H9 (cell line): Measurements from ENCODE around the gene FGF9. TPM values are rescaled to one million over a fixed set of nuclear protein-coding genes. Genes with fewer than 3 reads are reported as not detected.

Source experiments
- DNase-seq: peaks from one replicate; pipeline ENCODE4 v3.0.0-alpha.2; 2017
- H2AFZ ChIP-seq: one replicate; pipeline ENCODE4 v1.6.1; 2013; ENCODE audit warnings: mild to moderate bottlenecking, low read length, control low read depth, moderate library complexity
- H2AK5ac ChIP-seq: 2 replicates; pipeline ENCODE4 v1.6.1; 2013; ENCODE audit warnings: low read length, control low read depth, mixed read lengths; ENCODE audit not compliant: insufficient read length
- H2BK120ac ChIP-seq: one replicate; pipeline ENCODE4 v1.6.1; 2013; ENCODE audit warnings: low read depth, mild to moderate bottlenecking, low read length, control low read depth, inconsistent platforms; ENCODE audit not compliant: poor library complexity, severe bottlenecking
- H2BK12ac ChIP-seq: 2 replicates; pipeline ENCODE4 v1.6.1; 2013; ENCODE audit warnings: low read length, control low read depth, mixed read lengths, low read depth; ENCODE audit not compliant: insufficient read length
- H2BK15ac ChIP-seq: 2 replicates; pipeline ENCODE4 v1.6.1; 2013; ENCODE audit warnings: low read depth, low read length, control low read depth
- H2BK20ac ChIP-seq: one replicate; pipeline ENCODE4 v1.6.1; 2013; ENCODE audit warnings: low read depth, mild to moderate bottlenecking, low read length, control low read depth, inconsistent platforms; ENCODE audit not compliant: poor library complexity, severe bottlenecking
- H2BK5ac ChIP-seq: 2 replicates; pipeline ENCODE4 v1.6.1; 2013; ENCODE audit warnings: low read length, control low read depth, mixed read lengths; ENCODE audit not compliant: insufficient read length
- H3K14ac ChIP-seq: 2 replicates; pipeline ENCODE4 v1.6.1; 2013; ENCODE audit warnings: low read length, control low read depth; ENCODE audit not compliant: insufficient read depth
- H3K18ac ChIP-seq: 2 replicates; pipeline ENCODE4 v1.6.1; 2013; ENCODE audit warnings: low read depth, mild to moderate bottlenecking, mixed read lengths, low read length, control low read depth; ENCODE audit not compliant: insufficient read length
- H3K23ac ChIP-seq: 2 replicates; pipeline ENCODE4 v1.6.1; 2013; ENCODE audit warnings: low read length, control low read depth, mixed read lengths, low read depth; ENCODE audit not compliant: insufficient read length
- H3K23me2 ChIP-seq: 2 replicates; pipeline ENCODE4 v1.6.1; 2013; ENCODE audit warnings: low read depth, mild to moderate bottlenecking, mixed read lengths, low read length, control low read depth; ENCODE audit not compliant: insufficient read length, poor library complexity, severe bottlenecking
- H3K27ac ChIP-seq: 2 replicates; pipeline ENCODE4 v1.5.1; 2013; ENCODE audit warnings: low read length, control low read depth, mixed read lengths, low read depth; ENCODE audit not compliant: insufficient read length
- H3K27me3 ChIP-seq: 2 replicates; pipeline ENCODE4 v1.6.1; 2013; ENCODE audit warnings: low read length, control low read depth, inconsistent platforms; ENCODE audit not compliant: insufficient read depth
- H3K4ac ChIP-seq: 2 replicates; pipeline ENCODE4 v1.6.1; 2013; ENCODE audit warnings: low read depth, mild to moderate bottlenecking, control low read depth, inconsistent platforms, low read length, moderate library complexity
- H3K4me1 ChIP-seq: 2 replicates; pipeline ENCODE4 v1.6.1; 2013; ENCODE audit warnings: low read length, control low read depth, inconsistent platforms; ENCODE audit not compliant: insufficient read depth
- H3K4me2 ChIP-seq: 2 replicates; pipeline ENCODE4 v1.6.1; 2013; ENCODE audit warnings: low read length, control low read depth, mixed read lengths; ENCODE audit not compliant: insufficient read length, insufficient read depth
- H3K56ac ChIP-seq: 2 replicates; pipeline ENCODE4 v1.6.1; 2013; ENCODE audit warnings: low read depth, mild to moderate bottlenecking, mixed read lengths, low read length, control low read depth; ENCODE audit not compliant: insufficient read length
- H3K79me1 ChIP-seq: 2 replicates; pipeline ENCODE4 v1.6.1; 2013; ENCODE audit warnings: low read depth, mild to moderate bottlenecking, moderate library complexity, low read length, control low read depth, inconsistent platforms; ENCODE audit not compliant: insufficient read depth, poor library complexity, severe bottlenecking
- H3K79me2 ChIP-seq: 2 replicates; pipeline ENCODE4 v1.6.1; 2013; ENCODE audit warnings: low read length, control low read depth, inconsistent platforms; ENCODE audit not compliant: insufficient read depth
- H3K9ac ChIP-seq: 2 replicates; pipeline ENCODE4 v1.6.1; 2013; ENCODE audit warnings: low read length, control low read depth, mixed read lengths; ENCODE audit not compliant: insufficient read length; ENCODE audit errors: extremely low read depth
- H3K9me3 ChIP-seq: one replicate; pipeline ENCODE4 v1.6.1; 2013; ENCODE audit warnings: low read depth, low read length, inconsistent platforms; ENCODE audit not compliant: control insufficient read depth
- H3T11ph ChIP-seq: one replicate; pipeline ENCODE4 v1.6.1; 2013; ENCODE audit warnings: mild to moderate bottlenecking, low read length, control low read depth, inconsistent platforms
- H4K20me1 ChIP-seq: one replicate; pipeline ENCODE4 v1.6.1; 2013; ENCODE audit not compliant: control insufficient read depth, insufficient read length, insufficient read depth
- H4K5ac ChIP-seq: 2 replicates; pipeline ENCODE4 v1.6.1; 2013; ENCODE audit warnings: low read depth, mild to moderate bottlenecking, mixed read lengths, low read length, control low read depth; ENCODE audit not compliant: insufficient read length
- H4K8ac ChIP-seq: replicated peaks from 2 replicates; pipeline ENCODE4 v1.6.1; 2013; ENCODE audit warnings: low read length, control low read depth, mixed read lengths, low read depth; ENCODE audit not compliant: insufficient read length
- H4K91ac ChIP-seq: 2 replicates; pipeline ENCODE4 v1.6.1; 2013; ENCODE audit warnings: low read depth, mild to moderate bottlenecking, moderate library complexity, mixed read lengths, low read length, control low read depth; ENCODE audit not compliant: insufficient read length
- H3K27ac Mint-ChIP-seq, 3 experiments: 2 replicates in 2 of 3; 3 replicates in 1 of 3; pipeline ENCODE4 v1.8.0; 2020 to 2021; ENCODE audit warnings: mixed read lengths in 3 of 3, mild to moderate bottlenecking in 1 of 3, moderate library complexity in 1 of 3
- H3K27me3 Mint-ChIP-seq: 2 replicates; pipeline ENCODE4 v1.8.0; 2021; ENCODE audit warnings: low read depth, mild to moderate bottlenecking, moderate library complexity, mixed read lengths
- H3K36me3 Mint-ChIP-seq, 3 experiments: 2 replicates in 2 of 3; 3 replicates in 1 of 3; pipeline ENCODE4 v1.8.0; 2020 to 2021; ENCODE audit warnings: low read depth in 3 of 3, mixed read lengths in 3 of 3; ENCODE audit not compliant: insufficient read depth in 1 of 3
- H3K4me1 Mint-ChIP-seq, 2 experiments: 2 replicates each; pipeline ENCODE4 v1.8.0; 2020; ENCODE audit warnings: mixed read lengths in 2 of 2
- H3K4me3 Mint-ChIP-seq, 2 experiments: 2 replicates in 1 of 2; 3 replicates in 1 of 2; pipeline ENCODE4 v1.8.0; 2020 to 2021; ENCODE audit warnings: mild to moderate bottlenecking in 2 of 2, mixed read lengths in 2 of 2, moderate library complexity in 1 of 2
- H3K9me3 Mint-ChIP-seq, 2 experiments: 2 replicates in 1 of 2; 3 replicates in 1 of 2; pipeline ENCODE4 v1.8.0; 2020; ENCODE audit warnings: mild to moderate bottlenecking in 2 of 2, mixed read lengths in 2 of 2, moderate library complexity in 1 of 2
- WGBS: extraction: QIAGEN DNeasy Blood & Tissue Kit; methylation state at CpG from one replicate; pipeline ENCODE4 v1.1.7; 2013; ENCODE audit warnings: missing lambda C conversion rate, low lambda C conversion rate, mixed read lengths; ENCODE audit not compliant: insufficient read length; ENCODE audit errors: extremely low coverage; 5-methylcytosine and 5-hydroxymethylcytosine counted together
- total RNA-seq: library from RNA; stranded (reverse); gene quantifications from 2 replicates; pipeline ENCODE4 v1.2.1, GENCODE V29; 2021
- TF ChIP-seq, protein P1 (sequence below): fragments of 200-600 bp; sonication (generic); conservative IDR thresholded peaks from 3 replicates; pipeline ENCODE4 v1.8.0; 2021; ENCODE audit warnings: antibody characterized with exemption, mild to moderate bottlenecking

The FGF9 gene
- total RNA-seq, 1 experiment from 2014 or later: 0.22 TPM

DNA sequence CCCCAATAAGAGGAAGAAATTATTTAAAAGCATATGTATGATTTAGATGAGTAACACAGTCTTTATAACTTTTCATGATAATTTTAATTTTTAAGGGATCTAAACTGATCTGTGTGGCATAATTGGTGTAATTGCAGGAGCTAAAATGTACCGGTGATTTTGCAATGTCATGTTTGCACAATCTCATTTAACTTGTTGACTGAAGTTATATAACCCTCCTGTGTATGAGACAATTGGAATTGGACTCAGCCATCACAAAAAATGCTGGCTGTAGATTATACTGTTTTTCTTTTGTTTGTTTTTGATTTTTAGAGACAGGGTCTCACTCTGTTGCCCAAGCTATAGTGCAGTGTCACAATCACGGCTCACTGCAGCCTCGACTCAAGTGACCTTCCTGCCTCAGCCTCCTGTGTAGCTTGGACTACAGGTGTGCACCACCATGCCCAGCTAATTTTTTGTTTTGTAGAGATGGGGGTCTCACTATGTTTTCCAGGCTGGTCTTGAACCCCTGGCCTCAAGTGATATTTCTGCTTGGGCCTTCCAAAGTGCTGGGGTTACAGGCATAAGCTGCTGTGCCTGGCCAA is 26.1 kb downstream of the FGF9 start:
- Histone ChIP-seq H3K56ac (no peak overlapping the region), H2BK120ac (no peak overlapping the region), H3K23ac (no peak overlapping the region), H3K9ac (no peak overlapping the region), H2BK20ac (no peak overlapping the region), H4K20me1 (no peaks in the 10 kb centered on the region), H3K79me2 (no peaks in the 10 kb centered on the region), H3K18ac (no peak overlapping the region), H3K14ac (no peak overlapping the region), H2BK15ac (no peak overlapping the region), H2BK12ac (no peak overlapping the region), H3K4me2 (no peak overlapping the region), H2AK5ac (no peak overlapping the region), H4K5ac (no peak overlapping the region), H2BK5ac (no peak overlapping the region), H3K79me1 (no peaks in the 10 kb centered on the region), H3K23me2 (no peaks in the 10 kb centered on the region), H3K27me3 (no peaks in the 10 kb centered on the region), H4K8ac (no peak overlapping the region), H3T11ph (no peak overlapping the region), H2AFZ (no peak overlapping the region), H4K91ac (no peak overlapping the region), H3K27ac (no peak overlapping the region), H3K4me1 (peaks cover 4% of the 10 kb centered on the region; the same call in 1 of the 2 replicates), H3K9me3 (no peaks in the 10 kb centered on the region), H3K4ac (no peak overlapping the region)
- no peak overlapping the region for H3K27ac Mint-ChIP-seq
- no peaks in the 10 kb centered on the region; a peak in 1 of 5 replicates for H3K9me3 Mint-ChIP-seq
- peaks cover 16 to 28% of the 10 kb centered on the region in 2 experiments for H3K4me1 Mint-ChIP-seq
- no peaks in the 10 kb centered on the region for H3K36me3 Mint-ChIP-seq
- WGBS: no CpG with 5 or more reads among the region's 3 CpGs
- no peak for DNase-seq
- TF ChIP-seq, protein P1, sequence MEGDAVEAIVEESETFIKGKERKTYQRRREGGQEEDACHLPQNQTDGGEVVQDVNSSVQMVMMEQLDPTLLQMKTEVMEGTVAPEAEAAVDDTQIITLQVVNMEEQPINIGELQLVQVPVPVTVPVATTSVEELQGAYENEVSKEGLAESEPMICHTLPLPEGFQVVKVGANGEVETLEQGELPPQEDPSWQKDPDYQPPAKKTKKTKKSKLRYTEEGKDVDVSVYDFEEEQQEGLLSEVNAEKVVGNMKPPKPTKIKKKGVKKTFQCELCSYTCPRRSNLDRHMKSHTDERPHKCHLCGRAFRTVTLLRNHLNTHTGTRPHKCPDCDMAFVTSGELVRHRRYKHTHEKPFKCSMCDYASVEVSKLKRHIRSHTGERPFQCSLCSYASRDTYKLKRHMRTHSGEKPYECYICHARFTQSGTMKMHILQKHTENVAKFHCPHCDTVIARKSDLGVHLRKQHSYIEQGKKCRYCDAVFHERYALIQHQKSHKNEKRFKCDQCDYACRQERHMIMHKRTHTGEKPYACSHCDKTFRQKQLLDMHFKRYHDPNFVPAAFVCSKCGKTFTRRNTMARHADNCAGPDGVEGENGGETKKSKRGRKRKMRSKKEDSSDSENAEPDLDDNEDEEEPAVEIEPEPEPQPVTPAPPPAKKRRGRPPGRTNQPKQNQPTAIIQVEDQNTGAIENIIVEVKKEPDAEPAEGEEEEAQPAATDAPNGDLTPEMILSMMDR: no peak
- H3K4me3 Mint-ChIP-seq: no peak overlapping the region
- H3K27me3 Mint-ChIP-seq: no peaks in the 10 kb centered on the region; the same call in none of the 2 replicates
